Measurements from ENCODE around the gene IL13RA1. TPM values are rescaled to one million over a fixed set of nuclear protein-coding genes. Genes with fewer than 3 reads are reported as not detected.
"Not testable (repeated sequence)": the region's sequence is repeated elsewhere in the genome, so short reads cannot be mapped to it uniquely, and the experiment has no call there.

IL13RA1 gene
- total RNA-seq, 2 donors from 2014 or later: 0.11 to 0.19 TPM

- DNase-seq (ENCODE audit: low spot score) (no peak), ATAC-seq (no peak)
- no peaks in the 10 kb centered on the region for H3K36me3 Mint-ChIP-seq
- H3K27me3 Mint-ChIP-seq: peaks cover 16% of the 10 kb centered on the region in 2 donors
- no peak overlapping the region for H3K4me3 Mint-ChIP-seq
- H3K9me3 Mint-ChIP-seq: no peaks in the 10 kb centered on the region
- no peak overlapping the region for H3K27ac Mint-ChIP-seq
- H3K4me1 Mint-ChIP-seq (ENCODE audit: low read depth in 2 of 2): no peaks in the 10 kb centered on the region
These were observed 44.6 kb downstream of the IL13RA1 start for GRCh38 chrX:118772051-118772450.

DNA sequence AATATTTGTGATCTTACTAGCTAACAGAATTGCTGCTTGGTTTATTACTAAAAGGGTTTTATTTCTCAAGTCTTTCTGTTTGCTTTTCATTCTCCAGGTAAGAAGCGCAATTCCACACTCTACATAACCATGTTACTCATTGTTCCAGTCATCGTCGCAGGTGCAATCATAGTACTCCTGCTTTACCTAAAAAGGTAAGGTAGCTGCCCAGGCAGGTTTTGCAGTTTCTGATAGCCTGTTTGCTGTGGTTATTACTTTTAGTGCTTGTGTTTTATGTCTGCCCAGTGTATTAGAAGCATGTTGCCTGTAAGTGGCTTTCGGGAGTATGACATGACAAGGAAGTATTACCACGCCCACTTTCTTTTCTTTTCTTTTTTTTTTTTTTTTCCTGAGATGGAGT, 46.4 kb downstream of the IL13RA1 start:
- Mint-ChIP-seq H3K4me1 (ENCODE audit: low read depth in 2 of 2) (no peaks in the 10 kb centered on the region), H3K9me3 (no peaks in the 10 kb centered on the region), H3K27me3 (peaks cover 12 to 16% of the 10 kb centered on the region in 2 donors), H3K27ac (no peak overlapping the region), H3K36me3 (no peaks in the 10 kb centered on the region), H3K4me3 (no peak overlapping the region)
- DNase-seq (ENCODE audit: low spot score) (no peak), ATAC-seq (no peak)

- no peaks in the 10 kb centered on the region for H3K9me3 Mint-ChIP-seq
These were observed 52.2 kb downstream of the IL13RA1 start for GRCh38 chrX:118779581-118779980.

DNA sequence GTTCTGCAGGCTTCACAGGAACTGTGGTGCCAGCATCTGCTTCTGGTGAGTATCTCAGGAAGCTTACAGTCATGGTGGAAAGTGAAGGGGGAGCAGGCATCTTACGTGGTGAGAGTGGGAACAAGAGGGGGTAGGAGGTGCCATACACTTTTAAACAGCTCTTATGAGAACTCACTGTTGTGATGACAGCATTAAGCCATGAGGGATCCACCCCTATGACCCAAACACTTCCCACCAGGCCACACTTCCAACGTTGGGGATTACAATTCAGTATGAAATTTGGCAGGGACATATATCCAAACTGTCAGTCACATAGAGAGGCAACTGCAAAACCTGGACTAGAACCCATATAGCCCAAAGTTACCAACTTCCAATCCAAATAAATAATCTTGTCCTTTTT, 53.1 kb downstream of the IL13RA1 start:
- DNase-seq (ENCODE audit: low spot score) (no peak), ATAC-seq (no peak)
- Mint-ChIP-seq H3K27me3 (peaks cover 8 to 10% of the 10 kb centered on the region in 2 donors), H3K36me3 (no peaks in the 10 kb centered on the region), H3K9me3 (no peaks in the 10 kb centered on the region), H3K27ac (no peak overlapping the region), H3K4me1 (ENCODE audit: low read depth in 2 of 2) (no peaks in the 10 kb centered on the region), H3K4me3 (no peak overlapping the region)

More at GRCh38 chrX:118779581-118779980, 52.2 kb downstream of the IL13RA1 start:
- Mint-ChIP-seq H3K4me3 (no peak overlapping the region), H3K27me3 (peaks cover 16 to 17% of the 10 kb centered on the region in 2 donors), H3K4me1 (ENCODE audit: low read depth in 2 of 2) (no peaks in the 10 kb centered on the region), H3K27ac (no peak overlapping the region), H3K36me3 (no peaks in the 10 kb centered on the region)
- ATAC-seq (no peak), DNase-seq (ENCODE audit: low spot score) (no peak)

DNA sequence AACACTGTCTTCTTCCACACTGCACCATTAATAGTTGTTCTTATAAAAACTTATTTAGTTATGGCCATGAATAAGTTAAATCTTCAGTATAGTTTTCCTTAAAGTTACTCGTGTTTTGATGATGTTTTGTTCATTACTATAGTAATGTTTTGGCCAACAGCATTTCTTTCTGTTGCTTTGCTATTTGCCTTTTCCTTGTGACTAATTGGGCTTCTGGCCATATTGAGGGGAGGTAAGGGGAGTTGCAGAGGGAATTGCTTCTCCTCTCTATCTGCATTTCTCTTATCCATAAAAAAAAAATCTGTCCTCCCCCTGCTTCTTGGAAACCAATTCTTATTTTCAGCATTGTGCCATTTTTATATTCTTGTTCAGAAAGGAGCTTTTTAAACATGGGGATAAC, 53.5 kb downstream of the IL13RA1 start:
- Mint-ChIP-seq H3K36me3 (no peaks in the 10 kb centered on the region), H3K27ac (no peak overlapping the region), H3K4me1 (ENCODE audit: low read depth in 2 of 2) (no peaks in the 10 kb centered on the region), H3K9me3 (no peaks in the 10 kb centered on the region), H3K27me3 (peaks cover 4 to 7% of the 10 kb centered on the region in 2 donors), H3K4me3 (no peak overlapping the region)
- ATAC-seq (no peak), DNase-seq (ENCODE audit: low spot score) (no peak)

- DNase-seq (ENCODE audit: low spot score) (no peak), ATAC-seq (no peak)
- H3K4me3 Mint-ChIP-seq: no peak overlapping the region
- H3K27ac Mint-ChIP-seq: no peak overlapping the region
- H3K9me3 Mint-ChIP-seq: no peaks in the 10 kb centered on the region
- H3K27me3 Mint-ChIP-seq: peaks cover 11 to 13% of the 10 kb centered on the region in 2 donors
- H3K4me1 Mint-ChIP-seq (ENCODE audit: low read depth in 2 of 2): no peaks in the 10 kb centered on the region
- H3K36me3 Mint-ChIP-seq: no peaks in the 10 kb centered on the region
These were observed 68.3 kb downstream of the IL13RA1 start for GRCh38 chrX:118795528-118796280.

DNA sequence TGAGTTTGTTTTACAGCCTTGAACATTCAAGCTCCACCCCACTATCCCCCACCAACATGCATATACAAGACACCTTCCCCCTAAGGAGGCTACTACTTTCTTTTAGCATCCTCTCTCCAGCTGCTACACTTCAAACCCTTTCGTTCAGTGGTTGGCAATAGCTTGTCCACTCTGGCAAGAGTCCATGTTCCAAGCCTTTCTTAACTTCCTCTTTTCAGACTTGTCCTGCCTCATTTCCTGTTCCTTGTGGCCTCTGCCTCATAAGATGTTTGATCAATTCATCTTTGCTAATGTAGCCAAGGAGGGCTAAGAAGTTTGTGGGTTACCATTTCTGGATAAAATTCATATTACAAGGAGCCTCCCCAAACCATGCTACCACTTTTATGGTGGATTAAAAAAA, 75.5 kb downstream of the IL13RA1 start:
- H3K27ac Mint-ChIP-seq: no peak overlapping the region
- H3K27me3 Mint-ChIP-seq: peaks cover 12 to 13% of the 10 kb centered on the region in 2 donors
- no peak for DNase-seq (ENCODE audit: low spot score)
- H3K4me3 Mint-ChIP-seq: no peak overlapping the region
- no peaks in the 10 kb centered on the region for H3K36me3 Mint-ChIP-seq
- no peaks in the 10 kb centered on the region for H3K4me1 Mint-ChIP-seq (ENCODE audit: low read depth in 2 of 2)
- no peaks in the 10 kb centered on the region for H3K9me3 Mint-ChIP-seq
- ATAC-seq: no peak

GRCh38 chrX:118807151-118808017, 80.0 kb downstream of the IL13RA1 start:
- H3K36me3 Mint-ChIP-seq: no peaks in the 10 kb centered on the region
- ATAC-seq (peak in 1 of 2 donors; percentile 50), DNase-seq (ENCODE audit: low spot score) (no peak)
- no peak overlapping the region for H3K4me3 Mint-ChIP-seq
- H3K27me3 Mint-ChIP-seq: peaks cover 18 to 20% of the 10 kb centered on the region in 2 donors
- no peaks in the 10 kb centered on the region for H3K4me1 Mint-ChIP-seq (ENCODE audit: low read depth in 2 of 2)
- H3K9me3 Mint-ChIP-seq: no peaks in the 10 kb centered on the region
- H3K27ac Mint-ChIP-seq: no peak overlapping the region

DNA sequence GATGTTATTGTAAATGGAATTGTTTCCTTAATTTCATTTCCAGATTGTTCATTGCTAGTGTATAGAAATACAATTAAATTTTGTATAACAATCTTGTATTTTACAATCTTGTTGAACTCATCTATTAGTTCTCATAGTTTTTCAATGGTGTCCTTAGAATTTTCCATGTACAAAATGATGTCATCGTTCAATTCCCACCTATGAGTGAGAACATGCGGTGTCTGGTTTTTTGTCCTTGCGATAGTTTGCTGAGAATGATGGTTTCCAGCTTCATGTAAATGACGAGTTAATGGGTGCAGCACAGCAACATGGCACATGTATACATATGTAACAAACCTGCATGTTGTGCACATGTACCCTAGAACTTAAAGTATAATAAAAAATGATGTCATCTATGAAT, 89.9 kb downstream of the IL13RA1 start:
- not testable (repeated sequence) for H3K4me3 Mint-ChIP-seq; H3K36me3 Mint-ChIP-seq; H3K9me3 Mint-ChIP-seq; H3K27ac Mint-ChIP-seq; ATAC-seq; H3K4me1 Mint-ChIP-seq (ENCODE audit: low read depth in 2 of 2); DNase-seq (ENCODE audit: low spot score)
- peaks cover 19 to 23% of the 10 kb centered on the region in 2 donors for H3K27me3 Mint-ChIP-seq

GRCh38 chrX:118823263-118824172, 96.1 kb downstream of the IL13RA1 start, which contains the start of gene ZCCHC12:
Gene ZCCHC12, plus strand, starts transcription at chrX:118823824. Its CDS starts 1,421 bp downstream, at chrX:118825245.
- no peak for DNase-seq (ENCODE audit: low spot score)
- Mint-ChIP-seq H3K27ac (no peak within 1 kb of the TSS), H3K9me3 (no peaks in the 10 kb centered on the region), H3K36me3 (no peaks in the 10 kb centered on the region), H3K4me1 (ENCODE audit: low read depth in 2 of 2) (peaks cover 5 to 10% of the 10 kb centered on the region in 2 donors), H3K4me3 (peak within 1 kb of the TSS; percentile 72), H3K27me3 (peaks cover 43 to 46% of the 10 kb centered on the region in 2 donors)
- peak; percentile 69 to 80 for ATAC-seq

DNA sequence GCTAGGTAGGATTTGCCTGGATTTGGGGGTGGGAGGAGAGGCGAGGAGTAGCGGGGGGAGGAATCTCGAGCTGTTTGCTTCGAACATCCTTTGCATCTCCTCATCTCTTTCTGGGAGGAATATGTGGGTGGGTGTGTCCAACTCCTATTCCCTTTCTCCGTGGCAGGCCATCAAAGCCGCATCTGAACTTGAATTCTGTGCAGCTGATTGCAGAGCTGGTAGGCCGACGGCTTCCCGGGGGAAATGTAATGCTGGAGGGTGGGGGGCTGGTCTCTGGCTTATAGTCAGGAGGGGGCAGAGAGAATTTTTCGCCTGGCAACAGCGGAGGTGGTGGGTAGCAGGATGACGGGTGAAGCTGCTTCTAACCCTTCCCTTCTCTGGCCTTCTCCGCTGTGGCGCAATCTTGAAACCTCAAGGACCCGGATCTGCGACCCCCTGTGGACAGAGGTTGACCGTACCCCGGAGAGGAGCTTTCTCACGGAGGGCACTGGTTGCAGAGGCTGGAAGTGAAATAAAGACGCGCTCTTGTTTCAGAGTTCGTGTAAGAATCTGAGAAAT, 96.8 kb downstream of the IL13RA1 start:
- Mint-ChIP-seq H3K4me3 (peak overlapping the region; percentile 72), H3K36me3 (no peaks in the 10 kb centered on the region), H3K9me3 (no peaks in the 10 kb centered on the region), H3K27ac (no peak overlapping the region), H3K27me3 (peaks cover 44 to 50% of the 10 kb centered on the region in 2 donors), H3K4me1 (ENCODE audit: low read depth in 2 of 2) (peaks cover 5 to 10% of the 10 kb centered on the region in 2 donors)
- ATAC-seq: no peak
- no peak for DNase-seq (ENCODE audit: low spot score)

GRCh38 chrX:118825227-118825626, 97.8 kb downstream of the IL13RA1 start:
- H3K27me3 Mint-ChIP-seq: peaks cover 42 to 52% of the 10 kb centered on the region in 2 donors
- no peak overlapping the region for H3K4me3 Mint-ChIP-seq
- H3K27ac Mint-ChIP-seq: no peak overlapping the region
- peaks cover 5 to 10% of the 10 kb centered on the region in 2 donors for H3K4me1 Mint-ChIP-seq (ENCODE audit: low read depth in 2 of 2)
- ATAC-seq (no peak), DNase-seq (ENCODE audit: low spot score) (no peak)
- H3K9me3 Mint-ChIP-seq: no peaks in the 10 kb centered on the region
- H3K36me3 Mint-ChIP-seq: no peaks in the 10 kb centered on the region

Data from natural killer cell treated with Interleukin-12 subunit alpha and Interleukin-12 subunit beta and Interleukin-15 and Interleukin-18, amount 100 ng/mL, for 72 hours (primary cell).